Measurements from ENCODE around the gene GHR.
"Not testable (repeated sequence)": the region's sequence is repeated elsewhere in the genome, so short reads cannot be mapped to it uniquely, and the experiment has no call there.

The GHR gene

GRCh38 chr5:42572313-42572712 is 149.1 kb downstream of the GHR start:
- no peak for DNase-seq

- DNase-seq: no peak
Measured at GRCh38 chr5:42573386-42573785, 150.1 kb downstream of the GHR start.

- DNase-seq: not testable (repeated sequence)
Measured at GRCh38 chr5:42575914-42576313, 152.7 kb downstream of the GHR start.

GRCh38 chr5:42578901-42579300 is 155.7 kb downstream of the GHR start:
- not testable (repeated sequence) for DNase-seq

- DNase-seq: no peak
Measured at GRCh38 chr5:42579320-42579719, 156.1 kb downstream of the GHR start.

- DNase-seq: no peak
Measured at GRCh38 chr5:42581845-42582244, 158.6 kb downstream of the GHR start.

- DNase-seq: no peak
Measured at GRCh38 chr5:42582723-42583122, 159.5 kb downstream of the GHR start.

- peak; percentile 9 to 41 for DNase-seq
Measured at GRCh38 chr5:42583322-42583721, 160.1 kb downstream of the GHR start.

- no peak for DNase-seq
Measured at GRCh38 chr5:42586625-42587024, 163.4 kb downstream of the GHR start.

GRCh38 chr5:42587096-42587723 is 164.0 kb downstream of the GHR start:
- no peak for DNase-seq

- DNase-seq: no peak
Measured at GRCh38 chr5:42590566-42590965, 167.3 kb downstream of the GHR start.

- no peak for DNase-seq
Measured at GRCh38 chr5:42591015-42591414, 167.8 kb downstream of the GHR start.

- no peak for DNase-seq
Measured at GRCh38 chr5:42592401-42593140, 169.3 kb downstream of the GHR start.

- DNase-seq: no peak
Measured at GRCh38 chr5:42593591-42593990, 170.4 kb downstream of the GHR start.

GRCh38 chr5:42595597-42595996 is 172.4 kb downstream of the GHR start:
- no peak for DNase-seq

GRCh38 chr5:42596817-42597216 is 173.6 kb downstream of the GHR start:
- DNase-seq: no peak

- no peak for DNase-seq
Measured at GRCh38 chr5:42597318-42597937, 174.2 kb downstream of the GHR start.

GRCh38 chr5:42598311-42598710 is 175.1 kb downstream of the GHR start:
- no peak for DNase-seq

- DNase-seq: no peak
Measured at GRCh38 chr5:42599106-42599505, 175.9 kb downstream of the GHR start.

- DNase-seq: no peak
Measured at GRCh38 chr5:42600441-42600840, 177.2 kb downstream of the GHR start.

GRCh38 chr5:42604171-42604711 is 181.0 kb downstream of the GHR start:
- no peak for DNase-seq

- no peak for DNase-seq
Measured at GRCh38 chr5:42605490-42605889, 182.3 kb downstream of the GHR start.

- DNase-seq: no peak
Measured at GRCh38 chr5:42606464-42606869, 183.2 kb downstream of the GHR start.

- DNase-seq: no peak
Measured at GRCh38 chr5:42611437-42611836, 188.2 kb downstream of the GHR start.
